Astrocyte (in vitro differentiated cells and primary cell): ENCODE data around the gene EN2.

Experiments used
- CTCF ChIP-seq: IDR thresholded peaks from 2 replicates; pipeline ENCODE4 v1.5.1; 2011; ENCODE audit warnings: low read depth, mild to moderate bottlenecking, inconsistent platforms, low read length, moderate library complexity; ENCODE audit not compliant: insufficient read depth
- EZH2 ChIP-seq: IDR thresholded peaks from 2 replicates; pipeline ENCODE4 v1.6.1; 2012; ENCODE audit warnings: mild to moderate bottlenecking, low read length, inconsistent platforms; ENCODE audit not compliant: insufficient read depth

DNA sequence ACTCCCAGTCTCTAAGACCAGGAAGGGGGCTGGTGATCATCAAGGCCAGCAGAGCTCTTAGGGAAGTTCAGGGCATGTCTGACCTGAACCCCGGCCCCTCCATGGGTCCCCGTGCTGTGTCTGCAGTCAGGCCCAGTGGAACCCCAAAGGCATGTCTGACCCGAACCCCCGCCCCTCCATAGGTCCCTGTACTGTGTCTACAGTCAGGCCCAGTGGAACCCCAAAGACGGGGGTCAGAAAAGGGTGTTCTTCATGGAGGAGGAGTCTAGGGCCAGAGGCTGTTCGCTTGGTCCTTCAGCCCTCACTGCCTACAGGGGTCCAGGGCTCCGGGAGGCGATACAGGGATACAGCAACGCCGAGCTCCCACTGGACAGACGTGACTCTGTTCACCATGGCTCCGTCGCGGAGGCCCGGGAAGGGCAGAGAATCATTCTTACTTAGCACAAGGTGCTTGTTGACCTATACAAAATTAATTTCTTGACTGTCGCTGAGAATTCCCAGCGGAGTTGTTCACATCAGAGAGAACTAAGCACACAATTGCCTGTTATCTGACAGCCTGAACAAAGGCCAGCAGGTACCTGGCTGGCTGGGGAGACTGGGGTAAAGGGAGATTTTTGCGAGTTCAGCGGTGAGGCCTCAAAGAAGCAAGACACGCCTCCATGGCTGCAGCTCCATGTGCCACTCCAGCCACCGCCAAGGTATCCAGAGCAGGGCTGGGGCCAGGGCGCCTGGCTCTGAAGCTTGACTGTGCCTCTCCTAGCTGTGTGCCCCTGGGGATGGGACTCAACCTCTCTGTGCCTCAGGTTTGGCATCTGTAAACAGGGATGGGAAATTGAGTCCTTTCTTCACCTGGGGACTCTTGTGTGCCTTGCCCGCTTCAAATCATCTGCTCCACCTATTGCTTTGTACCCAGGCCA lies 26.8 kb downstream of the EN2 start:
- TF ChIP-seq CTCF (no peak), EZH2 (no peak)
